OCI-LY3 (cell line): ENCODE measurements around the gene KCNMA1.

Experiments used
- CTCF ChIP-seq: fragments of 200-600, 300-600 bp; sonication (generic); IDR thresholded peaks from 2 replicates; pipeline ENCODE4 v1.5.1; 2014; ENCODE audit warnings: antibody characterized with exemption, low read length, low read depth
- EZH2phosphoT487 ChIP-seq: fragments of 200-600 bp; shearing (Covaris generic); IDR thresholded peaks from 2 replicates; pipeline ENCODE4 v1.6.1; 2018; ENCODE audit warnings: antibody characterized with exemption, mixed run types, low read depth

- TF ChIP-seq CTCF (no peak), EZH2phosphoT487 (no peak)
Observed at GRCh38 chr10:77493239-77493806, 144.3 kb downstream of the KCNMA1 start.
